OCI-LY3 (cell line): Measurements from ENCODE around the gene ZSCAN5C.

Experiments
- CTCF ChIP-seq: fragments of 200-600, 300-600 bp; sonication (generic); IDR thresholded peaks from 2 replicates; pipeline ENCODE4 v1.5.1; 2014; ENCODE audit warnings: antibody characterized with exemption, low read length, low read depth
- EZH2phosphoT487 ChIP-seq: fragments of 200-600 bp; shearing (Covaris generic); IDR thresholded peaks from 2 replicates; pipeline ENCODE4 v1.6.1; 2018; ENCODE audit warnings: antibody characterized with exemption, mixed run types, low read depth

- TF ChIP-seq CTCF (no peak), EZH2phosphoT487 (no peak)
Observed at GRCh38 chr19:56217039-56217949, 15.2 kb downstream of the ZSCAN5C start.
